GM23338 (cell line): ENCODE results near the gene SLC2A4RG. TPM values are rescaled to one million over a fixed set of nuclear protein-coding genes. Genes with fewer than 3 reads are reported as not detected.
A peak's percentile ranks its signal among the peaks of the same experiment; 100 is the strongest.

ENCODE experiments used
- ATAC-seq: fragments of 200-7000 bp; cut with Tn5 transposase; 3 replicates; pipeline ENCODE4 v1.9.1; 2020
- DNase-seq: peaks from one replicate; pipeline ENCODE4 v3.0.0-alpha.2; 2015; ENCODE audit warnings: low spot score
- H2AFZ ChIP-seq: fragments of 200-600 bp; sonication (generic); 2 replicates; pipeline ENCODE4 v1.8.0; 2016; ENCODE audit warnings: antibody characterized with exemption, mild to moderate bottlenecking, moderate library complexity
- H3F3A ChIP-seq: fragments of 200-600 bp; sonication (generic); replicated peaks from 2 replicates; pipeline ENCODE4 v1.8.0; 2017; ENCODE audit warnings: antibody characterized with exemption, mixed run types, low read depth
- H3K27ac ChIP-seq: fragments of 200-600 bp; sonication (generic); 2 replicates; pipeline ENCODE4 v1.6.1; 2016; ENCODE audit warnings: low read depth
- H3K27me3 ChIP-seq: fragments of 200-600 bp; sonication (generic); 2 replicates; pipeline ENCODE4 v1.8.0; 2016; ENCODE audit warnings: mild to moderate bottlenecking, mixed run types, moderate library complexity; ENCODE audit not compliant: insufficient read depth
- H3K36me3 ChIP-seq: fragments of 200-600 bp; sonication (generic); 2 replicates; pipeline ENCODE4 v1.8.0; 2016; ENCODE audit warnings: mild to moderate bottlenecking; ENCODE audit not compliant: insufficient read depth
- H3K4me1 ChIP-seq: fragments of 200-600 bp; sonication (generic); 2 replicates; pipeline ENCODE4 v1.8.0; 2016; ENCODE audit warnings: mild to moderate bottlenecking, moderate library complexity; ENCODE audit not compliant: insufficient read depth
- H3K4me2 ChIP-seq: fragments of 200-600 bp; sonication (generic); 2 replicates; pipeline ENCODE4 v1.7.1; 2017; ENCODE audit warnings: mixed run types
- H3K4me3 ChIP-seq: fragments of 200-600 bp; sonication (generic); 2 replicates; pipeline ENCODE4 v1.6.1; 2016; ENCODE audit warnings: mixed run types
- H3K79me2 ChIP-seq: fragments of 200-600 bp; sonication (generic); replicated peaks from 2 replicates; pipeline ENCODE4 v1.8.0; 2017; ENCODE audit warnings: mild to moderate bottlenecking; ENCODE audit not compliant: insufficient read depth
- H3K9me2 ChIP-seq: fragments of 200-600 bp; sonication (generic); 2 replicates; pipeline ENCODE4 v1.8.0; 2017; ENCODE audit not compliant: insufficient read depth
- H4K20me1 ChIP-seq: fragments of 200-600 bp; sonication (generic); replicated peaks from 2 replicates; pipeline ENCODE4 v1.8.0; 2017; ENCODE audit warnings: mild to moderate bottlenecking; ENCODE audit not compliant: insufficient read depth
- H3K27ac Mint-ChIP-seq: 2 replicates; pipeline ENCODE4 v1.8.0; 2020; ENCODE audit warnings: inconsistent platforms, mild to moderate bottlenecking, moderate library complexity, mixed read lengths
- H3K27me3 Mint-ChIP-seq: 3 replicates; pipeline ENCODE4 v1.8.0; 2022; ENCODE audit warnings: low read depth, mild to moderate bottlenecking, moderate library complexity, mixed read lengths, inconsistent platforms; ENCODE audit not compliant: insufficient read depth, poor library complexity
- H3K36me3 Mint-ChIP-seq: 3 replicates; pipeline ENCODE4 v1.8.0; 2021; ENCODE audit warnings: low read depth, mild to moderate bottlenecking, inconsistent platforms, moderate library complexity, mixed read lengths
- H3K4me1 Mint-ChIP-seq: 3 replicates; pipeline ENCODE4 v1.8.0; 2020; ENCODE audit warnings: mild to moderate bottlenecking, inconsistent platforms, mixed read lengths
- H3K4me3 Mint-ChIP-seq: 3 replicates; pipeline ENCODE4 v1.8.0; 2021; ENCODE audit warnings: moderate library complexity, mild to moderate bottlenecking, inconsistent platforms, mixed read lengths
- H3K9me3 Mint-ChIP-seq: 3 replicates; pipeline ENCODE4 v1.8.0; 2020; ENCODE audit warnings: moderate library complexity, mild to moderate bottlenecking, inconsistent platforms, mixed read lengths
- CREB1 ChIP-seq: fragments of 250-450 bp; sonication (Bioruptor Pico); IDR thresholded peaks from 2 replicates; pipeline ENCODE4 v1.5.0; 2020; ENCODE audit warnings: low read depth, mild to moderate bottlenecking, moderate library complexity
- CTCF ChIP-seq, 2 experiments: fragments of 200-600 bp in 1 of 2; sonication (generic) in 1 of 2; conservative IDR thresholded peaks; 2 replicates each; pipeline versions ENCODE4 v1.5.1 to v1.6.1; 2016 to 2017; ENCODE audit warnings: antibody characterized with exemption in 2 of 2, low read depth in 2 of 2, mild to moderate bottlenecking in 2 of 2, moderate library complexity in 1 of 2
- ETS1 ChIP-seq: IDR thresholded peaks from 2 replicates; pipeline ENCODE4 v1.6.1; 2016; ENCODE audit warnings: antibody characterized with exemption
- JUNB ChIP-seq: IDR thresholded peaks from one replicate; pipeline ENCODE4 v1.6.1; 2016; ENCODE audit warnings: antibody characterized with exemption; ENCODE audit not compliant: unreplicated experiment
- NANOG ChIP-seq: IDR thresholded peaks from 2 replicates; pipeline ENCODE4 v1.6.1; 2016; ENCODE audit warnings: antibody characterized with exemption, borderline replicate concordance
- POLR2AphosphoS5 ChIP-seq: IDR thresholded peaks from 2 replicates; pipeline ENCODE4 v1.6.1; 2016; ENCODE audit warnings: antibody characterized with exemption, low read depth
- REST ChIP-seq: IDR thresholded peaks from one replicate; pipeline ENCODE4 v1.6.1; 2018; ENCODE audit warnings: antibody characterized with exemption; ENCODE audit not compliant: unreplicated experiment
- STAT1 ChIP-seq: IDR thresholded peaks from one replicate; pipeline ENCODE4 v1.6.1; 2016; ENCODE audit warnings: antibody characterized with exemption; ENCODE audit not compliant: unreplicated experiment
- ZNF114 ChIP-seq: fragments of 250-450 bp; sonication (Bioruptor Pico); IDR thresholded peaks from 2 replicates; pipeline ENCODE4 v1.5.0; 2020; ENCODE audit warnings: mild to moderate bottlenecking, moderate library complexity
- ZNF331 ChIP-seq: fragments of 250-450 bp; sonication (Bioruptor Pico); IDR thresholded peaks from 2 replicates; pipeline ENCODE4 v1.5.0; 2020; ENCODE audit warnings: low read depth, mild to moderate bottlenecking, moderate library complexity
- ZNF462 ChIP-seq: fragments of 250-450 bp; sonication (Bioruptor Pico); IDR thresholded peaks from 2 replicates; pipeline ENCODE4 v1.5.0; 2020; ENCODE audit warnings: mild to moderate bottlenecking, moderate library complexity
- polyA plus RNA-seq: library from polyadenylated mRNA; unstranded; fragments of >200 nt; fragmentation: Nextera tagmentation; extraction: Ambion mirVana; gene quantifications from 2 replicates; pipeline ENCODE4 v1.2.1, GENCODE V29; 2016
- total RNA-seq: library from RNA; depleted of rRNA; stranded (reverse); fragments of >200 nt; shearing (Covaris generic); gene quantifications from 2 replicates; pipeline ENCODE4 v1.2.3, GENCODE V29; 2014

Gene SLC2A4RG
- total and polyA plus RNA-seq, 2 experiments from 2014 or later, result 22.8 to 42.0 TPM

- peak overlapping the region; percentile 93 for H3K4me2 ChIP-seq
- no peaks in the 10 kb centered on the region for H3K9me2 ChIP-seq
- Mint-ChIP-seq H3K9me3 (no peaks in the 10 kb centered on the region), H3K36me3 (peaks cover 33% of the 10 kb centered on the region), H3K27ac (no peak overlapping the region), H3K4me1 (peaks cover 10% of the 10 kb centered on the region), H3K4me3 (peak overlapping the region; percentile 88), H3K27me3 (peaks cover 12% of the 10 kb centered on the region)
- H4K20me1 ChIP-seq, result peaks cover 14% of the 10 kb centered on the region
- TF ChIP-seq JUNB, result no peak
- no peak for TF ChIP-seq CREB1 (CRISPR knock-in tag)
- TF ChIP-seq STAT1, result no peak
- no peak for TF ChIP-seq ZNF331
- no peak for TF ChIP-seq ETS1
- TF ChIP-seq CTCF (conservative IDR thresholded peaks at IDR 0.05; ENCODE audit: low read depth in 2 of 2), result no peak
- no peak for TF ChIP-seq REST
- no peak for TF ChIP-seq POLR2AphosphoS5
- TF ChIP-seq ZNF114 (CRISPR knock-in tag), result no peak
- no peak for TF ChIP-seq ZNF462 (CRISPR knock-in tag)
- TF ChIP-seq NANOG, result no peak
- peaks cover 11% of the 10 kb centered on the region; the same call in 1 of the 2 replicates for H3F3A ChIP-seq
- H2AFZ ChIP-seq, result no peak overlapping the region
- no peaks in the 10 kb centered on the region for H3K27me3 ChIP-seq
- no peak overlapping the region for H3K27ac ChIP-seq
- no peaks in the 10 kb centered on the region; the same call in 1 of the 2 replicates for H3K4me1 ChIP-seq
- no peaks in the 10 kb centered on the region for H3K36me3 ChIP-seq
- H3K4me3 ChIP-seq, result peak overlapping the region; percentile 85
- ATAC-seq (no peak), DNase-seq (no peak)
- H3K79me2 ChIP-seq, result peaks cover 35% of the 10 kb centered on the region
Observed at GRCh38 chr20:63706027-63706695, 33.4 kb upstream of the SLC2A4RG start.
